ENCODE data around the gene MAP2.

GRCh38 chr2:209512971-209513370 is 89.1 kb downstream of the MAP2 start:
- TF ChIP-seq EP300 (IDR thresholded peaks at IDR 0.05; ENCODE audit: low read depth), result no peak
- TF ChIP-seq CTCF (IDR thresholded peaks at IDR 0.05), result no peak
- no peak for TF ChIP-seq POLR2A (IDR thresholded peaks at IDR 0.05)

Data from transverse colon (tissue), 3 donors.